ENCODE results near the gene ANKRD28.

Gene ANKRD28

GRCh38 chr3:15794842-15795650, 2.7 kb downstream of the ANKRD28 start:
- POLR2A ChIA-PET = interaction anchor here (1.2 kb wide), 1 partner anchor 164 kb away, joined by 3 read pairs; no protein-coding TSS in a partner anchor
- peak overlapping the region; percentile 74 for H3K4me3 ChIP-seq (ENCODE audit: low read depth, low read length)
- TF ChIP-seq CTCF (IDR thresholded peaks at IDR 0.05; ENCODE audit: insufficient read depth, low read length, missing control alignments) = no peak
- DNase-seq (ENCODE audit: low read depth, low spot score) = no peak
- CTCF ChIA-PET = interaction anchor here (2.5 kb wide), 1 partner anchor 164 kb away, joined by 10 read pairs; no protein-coding TSS in a partner anchor

- DNase-seq (ENCODE audit: low read depth, low spot score) = peak; percentile 29
- CTCF ChIA-PET = interaction anchor here (2.5 kb wide), 1 partner anchor 163 kb away, joined by 10 read pairs; no protein-coding TSS in a partner anchor
- POLR2A ChIA-PET = interaction anchor here (1.2 kb wide), 1 partner anchor 164 kb away, joined by 3 read pairs; no protein-coding TSS in a partner anchor
- no peak for TF ChIP-seq CTCF (IDR thresholded peaks at IDR 0.05; ENCODE audit: insufficient read depth, low read length, missing control alignments)
- H3K4me3 ChIP-seq (ENCODE audit: low read depth, low read length) = peak overlapping the region; percentile 74
These were observed 3.4 kb downstream of the ANKRD28 start for GRCh38 chr3:15794303-15794771.

- no peak for DNase-seq (ENCODE audit: low read depth, low spot score)
- TF ChIP-seq CTCF (IDR thresholded peaks at IDR 0.05; ENCODE audit: insufficient read depth, low read length, missing control alignments) = no peak
- POLR2A ChIA-PET = no interaction called here
- H3K4me3 ChIP-seq (ENCODE audit: low read depth, low read length) = no peak overlapping the region
- CTCF ChIA-PET = interaction anchor here (0.6 to 1.5 kb wide), 4 partner anchors 24 to 88 kb away, joined by 3 read pairs; no protein-coding TSS in a partner anchor
These were observed 6.3 kb downstream of the ANKRD28 start for GRCh38 chr3:15791525-15791924.

GRCh38 chr3:15787941-15788340, 9.8 kb downstream of the ANKRD28 start:
- H3K4me3 ChIP-seq (ENCODE audit: low read depth, low read length) = no peak overlapping the region
- POLR2A ChIA-PET = interaction anchor here (1.4 kb wide), 1 partner anchor 10 kb away, joined by 5 read pairs; the partner anchor contains the start of gene ANKRD28
- DNase-seq (ENCODE audit: low read depth, low spot score) = no peak
- TF ChIP-seq CTCF (IDR thresholded peaks at IDR 0.05; ENCODE audit: insufficient read depth, low read length, missing control alignments) = no peak
- CTCF ChIA-PET = interaction anchor here (1.4 to 1.7 kb wide), 2 partner anchors 9 to 24 kb away, joined by 4 read pairs; no protein-coding TSS in a partner anchor

GRCh38 chr3:15787526-15787925, 10.3 kb downstream of the ANKRD28 start:
- ChIA-PET CTCF (interaction anchor here (1.4 to 1.7 kb wide), 2 partner anchors 9 to 24 kb away, joined by 4 read pairs; no protein-coding TSS in a partner anchor), POLR2A (interaction anchor here (1.4 kb wide), 1 partner anchor 10 kb away, joined by 5 read pairs; the partner anchor contains the start of gene ANKRD28)
- no peak for TF ChIP-seq CTCF (IDR thresholded peaks at IDR 0.05; ENCODE audit: insufficient read depth, low read length, missing control alignments)
- no peak for DNase-seq (ENCODE audit: low read depth, low spot score)
- H3K4me3 ChIP-seq (ENCODE audit: low read depth, low read length) = no peak overlapping the region

Data from AG04449 (cell line).